HepG2 (cell line): Measurements from ENCODE around the gene NEK5.

Experiments used
- EZH2 ChIP-seq: conservative IDR thresholded peaks from 2 replicates; pipeline ENCODE4 v1.6.1; 2012; ENCODE audit warnings: mild to moderate bottlenecking, low read depth, low read length, moderate library complexity
- JUND ChIP-seq: sonication (generic); formaldehyde crosslinking; IDR thresholded peaks from 2 replicates; pipeline ENCODE4 v1.8.0; 2022; ENCODE audit warnings: mild to moderate bottlenecking, missing genetic modification reagents
- MIXL1 ChIP-seq: IDR thresholded peaks from 2 replicates; pipeline ENCODE4 v1.6.1; 2016
- PHF8 ChIP-seq: sonication (generic); formaldehyde crosslinking; IDR thresholded peaks from 2 replicates; pipeline ENCODE4 v1.5.0; 2020; ENCODE audit warnings: missing genetic modification reagents
- POLR2A ChIP-seq, 2 experiments: IDR thresholded peaks; 2 replicates each; pipeline ENCODE4 v1.6.1; 2011; ENCODE audit warnings: low read depth in 2 of 2, low read length in 2 of 2, mild to moderate bottlenecking in 1 of 2, moderate library complexity in 1 of 2; ENCODE audit not compliant: insufficient read depth in 1 of 2
- REST ChIP-seq, 2 experiments: IDR thresholded peaks; 2 replicates each; pipeline ENCODE4 v1.6.1; 2011 to 2012; ENCODE audit warnings: low read length in 2 of 2, borderline replicate concordance in 1 of 2, low read depth in 1 of 2, mild to moderate bottlenecking in 1 of 2, moderate library complexity in 1 of 2
- ZNF30 ChIP-seq: sonication (generic); formaldehyde crosslinking; IDR thresholded peaks from 2 replicates; pipeline ENCODE4 v1.5.0; 2020; ENCODE audit warnings: mild to moderate bottlenecking, missing genetic modification reagents
- ZNF75D ChIP-seq: sonication (generic); formaldehyde crosslinking; IDR thresholded peaks from 2 replicates; pipeline ENCODE4 v1.8.1; 2023; ENCODE audit warnings: missing genetic modification reagents, mild to moderate bottlenecking, borderline replicate concordance

DNA sequence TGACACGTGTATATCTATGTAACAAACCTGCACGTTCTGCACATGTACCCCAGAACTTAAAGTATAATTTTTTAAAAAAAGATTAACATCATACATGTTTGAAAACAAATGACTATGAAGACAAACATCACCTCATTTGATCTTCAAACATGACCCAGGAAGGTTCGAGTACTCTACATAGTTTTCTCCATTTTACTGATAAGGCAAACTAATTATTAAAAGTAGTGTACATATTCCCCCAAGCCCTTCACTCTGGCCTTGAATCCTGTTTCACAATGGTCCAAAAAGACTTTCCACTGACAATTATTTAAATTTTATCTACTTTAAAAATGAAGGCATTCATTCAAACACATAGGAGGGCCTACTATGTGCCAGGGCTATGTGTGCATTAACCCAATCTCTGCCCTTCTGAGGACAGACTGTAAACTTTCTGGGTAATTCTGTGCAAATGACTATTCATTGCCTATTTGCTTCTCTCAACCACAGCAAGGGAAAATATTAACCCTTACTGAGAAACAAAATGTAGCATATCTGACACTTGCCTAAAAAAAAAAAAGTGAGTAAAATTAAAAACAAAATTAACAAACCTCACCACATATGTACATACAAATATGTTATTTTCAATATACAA is 139.8 kb downstream of the NEK5 start:
- TF ChIP-seq POLR2A (IDR thresholded peaks at IDR 0.05; ENCODE audit: insufficient read depth in 1 of 2, low read depth in 2 of 2, low read length in 2 of 2) (no peak), ZNF75D (no peak), PHF8 (CRISPR knock-in tag) (no peak), EZH2 (no peak), ZNF30 (CRISPR knock-in tag) (no peak), REST (IDR thresholded peaks at IDR 0.05; ENCODE audit: borderline replicate concordance in 1 of 2, low read depth in 1 of 2, low read length in 2 of 2) (no peak), JUND (no peak), MIXL1 (CRISPR knock-in tag) (no peak)
